ENCODE data around the gene FAM131B.

Gene FAM131B

GRCh38 chr7:143314127-143314526, 48.4 kb downstream of the FAM131B start:
- peaks cover 20% of the 10 kb centered on the region for H3K4me1 ChIP-seq (ENCODE audit: low read length)
- H3K79me2 ChIP-seq (ENCODE audit: low read length): no peaks in the 10 kb centered on the region
- 0 out of 2 replicates have a peak, but pooled peaks cover 4% of the 10 kb centered on the region for H3K27me3 ChIP-seq (ENCODE audit: low read depth, low read length)
- H3K4me2 ChIP-seq (ENCODE audit: low read length): no peak overlapping the region
- no peak overlapping the region for H2AFZ ChIP-seq (ENCODE audit: low read depth, low read length)
- H3K9me3 ChIP-seq (ENCODE audit: insufficient read depth, low read length): no peaks in the 10 kb centered on the region
- no peak overlapping the region for H3K27ac ChIP-seq (ENCODE audit: low read length)
- no peak for TF ChIP-seq EZH2phosphoT487 (IDR thresholded peaks at IDR 0.05; ENCODE audit: low read depth)
- no peak for TF ChIP-seq CTCF (IDR thresholded peaks at IDR 0.05; ENCODE audit: low read depth, low read length)
- no peaks in the 10 kb centered on the region for H4K20me1 ChIP-seq (ENCODE audit: insufficient read depth, low read length)
- H3K9ac ChIP-seq (ENCODE audit: low read length): no peak overlapping the region
- H3K4me3 ChIP-seq (ENCODE audit: low read length): no peak overlapping the region
- H3K36me3 ChIP-seq (replicated peaks; ENCODE audit: low read depth, low read length): peaks cover 8% of the 10 kb centered on the region

- Histone ChIP-seq H3K4me2 (ENCODE audit: low read length) (no peak overlapping the region), H3K27ac (ENCODE audit: low read length) (no peak overlapping the region), H3K27me3 (ENCODE audit: low read depth, low read length) (no peaks in the 10 kb centered on the region), H3K9me3 (ENCODE audit: insufficient read depth, low read length) (no peaks in the 10 kb centered on the region), H3K79me2 (ENCODE audit: low read length) (no peaks in the 10 kb centered on the region), H2AFZ (ENCODE audit: low read depth, low read length) (no peak overlapping the region), H3K9ac (ENCODE audit: low read length) (no peak overlapping the region), H3K4me1 (ENCODE audit: low read length) (peaks cover 7% of the 10 kb centered on the region), H3K36me3 (replicated peaks; ENCODE audit: low read depth, low read length) (peaks cover 53% of the 10 kb centered on the region), H3K4me3 (ENCODE audit: low read length) (no peak overlapping the region), H4K20me1 (ENCODE audit: insufficient read depth, low read length) (peaks cover 5% of the 10 kb centered on the region; the same call in 1 of the 2 replicates)
- no peak for TF ChIP-seq CTCF (IDR thresholded peaks at IDR 0.05; ENCODE audit: low read depth, low read length)
- TF ChIP-seq EZH2phosphoT487 (IDR thresholded peaks at IDR 0.05; ENCODE audit: low read depth): no peak
Observed at GRCh38 chr7:143308632-143309031, 53.9 kb downstream of the FAM131B start.

- Histone ChIP-seq H3K36me3 (replicated peaks; ENCODE audit: low read depth, low read length) (peaks cover 75% of the 10 kb centered on the region), H3K4me2 (ENCODE audit: low read length) (no peak overlapping the region), H3K4me3 (ENCODE audit: low read length) (no peak overlapping the region), H2AFZ (ENCODE audit: low read depth, low read length) (no peak overlapping the region), H3K9ac (ENCODE audit: low read length) (no peak overlapping the region), H3K4me1 (ENCODE audit: low read length) (peaks cover 7% of the 10 kb centered on the region), H3K79me2 (ENCODE audit: low read length) (no peaks in the 10 kb centered on the region), H4K20me1 (ENCODE audit: insufficient read depth, low read length) (peaks cover 5% of the 10 kb centered on the region; the same call in 1 of the 2 replicates), H3K27ac (ENCODE audit: low read length) (no peak overlapping the region), H3K9me3 (ENCODE audit: insufficient read depth, low read length) (no peaks in the 10 kb centered on the region), H3K27me3 (ENCODE audit: low read depth, low read length) (no peaks in the 10 kb centered on the region)
- TF ChIP-seq CTCF (IDR thresholded peaks at IDR 0.05; ENCODE audit: low read depth, low read length) (peak; percentile 75), EZH2phosphoT487 (IDR thresholded peaks at IDR 0.05; ENCODE audit: low read depth) (no peak)
Observed at GRCh38 chr7:143305423-143306070, 57.0 kb downstream of the FAM131B start.

GRCh38 chr7:143304938-143305337, 57.6 kb downstream of the FAM131B start:
- H3K4me1 ChIP-seq (ENCODE audit: low read length): peaks cover 7% of the 10 kb centered on the region
- no peak overlapping the region for H2AFZ ChIP-seq (ENCODE audit: low read depth, low read length)
- peaks cover 81% of the 10 kb centered on the region for H3K36me3 ChIP-seq (replicated peaks; ENCODE audit: low read depth, low read length)
- no peak overlapping the region for H3K4me2 ChIP-seq (ENCODE audit: low read length)
- no peaks in the 10 kb centered on the region for H3K27me3 ChIP-seq (ENCODE audit: low read depth, low read length)
- H3K9me3 ChIP-seq (ENCODE audit: insufficient read depth, low read length): no peaks in the 10 kb centered on the region
- no peaks in the 10 kb centered on the region for H3K79me2 ChIP-seq (ENCODE audit: low read length)
- TF ChIP-seq CTCF (IDR thresholded peaks at IDR 0.05; ENCODE audit: low read depth, low read length) (no peak), EZH2phosphoT487 (IDR thresholded peaks at IDR 0.05; ENCODE audit: low read depth) (no peak)
- H3K9ac ChIP-seq (ENCODE audit: low read length): no peak overlapping the region
- H3K4me3 ChIP-seq (ENCODE audit: low read length): no peak overlapping the region
- no peak overlapping the region for H3K27ac ChIP-seq (ENCODE audit: low read length)
- H4K20me1 ChIP-seq (ENCODE audit: insufficient read depth, low read length): peaks cover 5% of the 10 kb centered on the region; the same call in 1 of the 2 replicates
